Stimulated activated CD8-positive, alpha-beta memory T cell treated with anti-CD3 and anti-CD28 coated beads, Interleukin-7, amount 100 ng/mL, for 24 hours (primary cell): ENCODE measurements around the gene MICU1.

Experiments used
- DNase-seq: peaks from one replicate; pipeline ENCODE4 v3.0.0-alpha.2; 2020; ENCODE audit warnings: low read depth

MICU1 gene

DNA sequence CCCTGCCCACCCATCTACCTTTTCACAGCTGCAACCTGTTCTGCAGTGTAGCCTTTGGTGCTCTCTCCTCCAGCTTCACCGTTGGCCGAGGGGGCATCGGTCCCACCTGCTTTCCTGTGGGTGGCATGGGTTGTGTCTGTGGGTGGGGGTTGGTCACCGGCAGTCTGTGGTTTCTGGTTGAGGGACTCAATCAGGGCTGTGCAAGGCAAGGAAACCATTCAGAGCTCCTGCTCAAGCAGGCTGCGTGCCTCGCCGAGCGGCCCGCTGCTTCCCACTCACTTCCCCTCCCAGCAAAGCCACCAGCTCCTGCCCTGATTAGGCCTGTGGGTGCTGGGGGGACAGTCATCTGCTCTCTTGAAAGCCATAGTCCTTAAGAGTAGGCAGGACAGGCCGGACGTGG lies 280.9 kb downstream of the MICU1 start:
- DNase-seq: no peak

DNA sequence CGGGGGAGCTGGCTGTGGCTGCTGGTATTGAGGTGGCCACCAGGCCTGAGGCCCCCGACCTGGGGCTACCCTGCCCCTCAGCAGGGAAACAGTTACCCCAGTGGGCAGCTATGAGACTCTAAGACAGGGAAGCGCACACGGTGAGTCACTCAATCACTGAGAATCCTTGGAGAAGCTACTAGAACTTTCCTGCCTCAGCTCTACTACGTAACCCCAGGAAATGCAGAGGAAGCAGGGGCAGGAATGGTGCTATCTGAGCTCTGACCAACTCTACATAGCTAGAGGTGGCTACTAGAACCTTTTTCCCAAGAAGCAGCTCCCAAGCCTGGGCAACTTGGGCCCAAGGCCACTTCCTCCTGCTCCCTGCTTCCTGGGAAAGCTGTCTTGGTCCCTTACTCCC lies 283.0 kb downstream of the MICU1 start:
- no peak for DNase-seq

DNA sequence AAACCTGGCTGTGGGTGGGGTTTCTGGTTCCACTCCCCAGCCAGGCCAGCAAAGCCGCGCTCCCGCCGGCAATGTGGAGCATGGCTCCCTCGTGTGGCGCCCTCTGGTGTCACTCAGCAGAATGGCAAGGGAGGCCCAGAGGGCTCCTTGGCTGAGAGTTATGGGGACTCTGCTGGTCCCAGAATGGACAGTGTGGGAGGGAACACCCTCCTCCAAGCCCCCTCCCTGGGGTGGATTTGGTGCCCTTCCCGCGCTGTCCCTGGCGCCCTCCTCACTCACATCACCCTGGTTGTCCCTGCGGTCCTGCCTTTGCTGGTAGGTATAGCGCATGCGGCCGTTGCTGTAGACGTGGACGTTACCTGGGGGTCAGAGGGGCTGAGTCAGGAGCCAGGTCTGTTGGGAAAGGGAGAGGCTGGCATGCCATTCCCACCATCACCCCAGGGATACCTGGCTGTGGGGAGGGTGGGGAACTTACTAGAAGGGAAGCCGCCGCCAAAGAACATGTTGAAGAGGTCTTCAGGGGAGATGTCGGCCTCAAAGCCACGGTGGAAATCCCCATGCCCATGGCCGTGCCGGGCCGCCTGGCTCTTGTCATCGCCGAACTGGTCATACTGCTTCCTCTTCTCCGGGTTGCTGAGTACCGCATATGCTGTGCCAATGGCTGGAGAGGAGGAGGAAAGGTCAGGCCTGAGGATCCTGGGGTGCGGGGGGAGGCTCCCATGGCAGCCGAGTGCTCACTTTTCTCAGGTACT lies 285.2 kb downstream of the MICU1 start:
- no peak for DNase-seq

DNA sequence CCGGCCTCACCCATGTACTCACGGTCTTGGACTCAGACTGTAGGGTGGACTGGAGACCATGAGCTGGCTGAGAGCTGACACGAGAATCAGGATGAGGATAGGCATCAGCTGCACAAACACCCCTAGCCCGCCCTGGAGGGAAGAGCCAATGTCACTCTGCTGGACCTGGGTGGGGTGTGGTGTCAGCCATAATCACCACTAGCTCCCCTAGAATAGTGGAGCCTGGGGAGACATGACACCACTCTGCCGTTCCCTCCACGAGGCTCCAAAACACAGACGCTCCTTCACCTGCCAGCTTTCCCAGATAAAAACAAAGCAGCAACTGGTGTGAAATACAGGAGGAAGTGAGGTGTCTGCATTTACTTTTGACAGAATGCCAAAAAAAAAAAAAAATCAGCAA lies 287.7 kb downstream of the MICU1 start:
- no peak for DNase-seq

DNA sequence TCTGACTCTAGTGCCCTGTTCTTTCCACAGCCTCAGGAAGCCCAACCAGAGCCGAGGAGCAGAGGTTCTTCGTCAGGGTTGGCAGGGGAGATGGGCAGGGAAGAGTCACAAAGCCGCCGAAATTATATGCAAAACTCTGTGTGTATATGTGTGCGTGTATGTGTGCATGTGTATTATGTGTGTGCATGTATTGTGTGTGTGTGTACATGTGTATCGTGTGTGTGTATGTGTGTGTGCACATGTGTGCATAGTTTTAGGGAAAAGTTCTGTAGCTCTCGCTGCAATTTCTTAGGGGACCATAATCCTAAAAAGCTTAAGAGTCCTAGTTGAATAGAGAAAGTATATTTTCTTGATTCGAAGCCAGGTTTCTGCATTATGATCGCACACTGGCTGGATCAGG lies 288.2 kb downstream of the MICU1 start:
- DNase-seq: no peak

DNA sequence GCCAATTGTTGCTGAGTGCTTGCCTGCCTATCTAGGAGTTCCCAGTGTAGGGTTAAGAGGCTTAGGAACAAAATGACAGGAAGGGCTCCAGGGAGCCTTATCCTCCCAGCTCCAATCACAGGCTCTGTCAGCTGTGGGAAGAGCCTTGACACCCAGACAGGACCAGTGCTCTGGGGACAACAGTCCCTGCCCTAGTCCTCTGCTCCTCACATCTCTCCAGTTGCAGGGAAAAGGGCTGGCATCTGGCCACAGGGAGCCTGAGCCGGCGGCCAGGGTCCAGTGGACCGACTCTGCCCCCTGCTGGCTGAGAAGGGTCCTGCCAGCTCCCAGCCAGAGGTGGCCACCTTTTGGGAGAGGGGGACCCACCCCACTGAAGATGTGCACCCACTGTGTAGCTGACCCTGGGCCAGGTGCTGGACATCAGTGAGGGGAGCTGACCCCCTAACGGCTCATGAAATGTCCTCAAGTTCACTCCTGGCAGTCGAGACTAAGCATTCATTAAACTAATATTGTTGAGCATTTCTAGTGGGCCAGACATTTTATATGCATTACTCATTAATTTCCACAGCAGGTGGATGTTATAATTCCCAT lies 288.7 kb downstream of the MICU1 start:
- DNase-seq: no peak

DNA sequence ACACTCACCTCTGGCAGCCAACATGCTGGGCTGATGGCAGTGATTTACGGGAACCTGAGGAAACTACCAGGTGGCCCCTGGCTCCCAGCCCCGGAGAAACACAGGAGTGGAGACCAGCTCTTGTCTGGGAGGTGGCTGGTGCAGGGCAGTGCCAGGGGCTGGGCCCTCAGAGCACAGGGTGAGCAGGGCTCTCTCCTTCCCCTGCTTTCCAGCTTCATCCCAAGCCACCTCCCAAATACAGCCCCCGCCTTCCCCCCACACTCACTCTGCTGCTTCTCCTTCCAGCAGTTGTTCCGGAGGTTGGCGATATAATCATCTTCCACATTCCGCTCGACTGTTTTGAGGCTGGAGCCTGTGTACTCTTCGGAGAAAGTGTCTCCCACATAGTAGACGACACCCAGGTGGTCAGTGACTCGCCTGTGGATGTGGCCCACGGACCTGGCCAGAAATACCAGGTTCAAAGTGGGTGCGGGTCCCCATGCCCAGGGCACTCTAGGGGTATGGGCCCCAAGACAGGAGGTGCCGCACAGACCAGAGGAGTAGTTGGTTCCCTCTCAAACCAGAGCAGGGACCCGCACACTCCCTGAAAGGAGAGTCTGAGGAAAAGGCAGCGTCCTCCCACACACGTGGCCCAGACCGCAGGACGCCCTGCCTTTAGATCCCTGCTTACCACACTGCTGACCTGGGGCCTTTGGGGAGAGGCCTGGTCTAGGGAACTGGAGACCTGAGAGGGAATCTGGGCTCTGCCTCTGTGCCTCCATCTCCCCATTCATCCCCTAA lies 289.4 kb downstream of the MICU1 start:
- no peak for DNase-seq

DNA sequence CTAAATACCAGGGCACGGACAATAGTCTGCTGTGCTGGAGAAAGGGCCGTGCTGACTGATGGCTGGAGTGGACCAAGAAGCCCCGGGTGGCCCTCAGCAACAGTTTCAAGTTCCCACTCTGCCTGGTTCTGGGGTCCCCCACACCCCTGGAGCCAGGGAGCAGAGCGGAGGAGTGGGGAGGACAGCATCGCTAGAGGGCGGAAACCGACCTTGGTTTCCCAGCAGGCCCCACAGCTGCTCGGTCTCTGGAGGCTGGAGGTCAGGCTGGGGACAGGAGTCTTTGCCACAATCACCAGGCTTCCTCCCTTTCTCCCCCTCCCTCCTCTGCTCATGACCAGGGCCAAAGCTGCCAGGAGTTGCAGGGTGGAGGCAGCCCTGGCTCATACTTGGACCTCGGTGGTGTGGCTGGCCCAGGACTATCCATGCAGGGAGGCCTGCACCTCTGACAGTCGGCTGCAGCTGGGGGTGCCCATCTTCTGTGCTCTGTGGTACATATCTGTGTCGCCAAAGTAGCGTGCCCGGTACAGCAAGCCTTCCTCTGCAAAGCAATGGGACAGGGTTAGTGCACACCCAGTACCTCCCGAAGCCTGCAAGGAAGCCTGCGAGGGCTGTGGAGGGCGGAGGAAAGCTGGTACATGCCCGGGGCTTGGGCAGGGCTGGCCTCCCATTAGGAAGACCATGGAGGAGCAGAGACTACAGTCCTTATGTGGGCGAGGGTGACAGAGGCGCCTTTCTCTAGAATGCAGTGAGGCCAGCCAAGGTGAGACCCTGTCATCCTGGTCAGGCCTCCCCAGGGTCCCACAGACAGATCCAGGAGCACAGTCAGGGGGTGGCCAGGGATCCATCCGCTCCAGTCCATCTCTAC lies 290.3 kb downstream of the MICU1 start:
- no peak for DNase-seq

DNA sequence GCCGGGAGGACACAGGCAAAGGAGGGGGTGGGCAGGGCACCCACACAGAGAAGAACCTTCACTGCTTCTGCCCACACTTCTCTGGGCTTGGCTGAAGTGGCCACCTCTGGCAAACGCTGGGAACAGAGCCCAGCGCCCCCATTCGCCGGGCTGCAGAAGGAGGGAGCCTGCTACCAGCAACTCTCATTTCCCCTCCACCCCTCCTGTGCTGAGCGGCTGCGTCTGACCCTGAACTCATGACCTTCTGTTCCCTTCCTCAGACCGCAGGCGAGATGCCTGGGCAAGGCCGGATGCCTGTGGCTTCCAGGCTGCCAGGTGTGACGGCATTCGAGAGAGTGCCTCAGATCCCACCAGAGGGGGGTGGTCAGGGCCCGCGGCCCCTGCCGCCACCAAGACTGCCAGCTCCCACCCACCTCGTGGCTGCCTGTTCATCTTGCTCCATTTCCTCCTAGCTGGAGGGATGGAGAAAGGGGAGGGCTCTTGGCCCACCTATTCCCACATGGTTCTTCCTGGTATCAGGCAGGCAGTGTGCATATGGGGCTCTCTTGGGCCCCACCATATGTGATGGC lies 291.0 kb downstream of the MICU1 start:
- DNase-seq: peak; percentile 64

DNA sequence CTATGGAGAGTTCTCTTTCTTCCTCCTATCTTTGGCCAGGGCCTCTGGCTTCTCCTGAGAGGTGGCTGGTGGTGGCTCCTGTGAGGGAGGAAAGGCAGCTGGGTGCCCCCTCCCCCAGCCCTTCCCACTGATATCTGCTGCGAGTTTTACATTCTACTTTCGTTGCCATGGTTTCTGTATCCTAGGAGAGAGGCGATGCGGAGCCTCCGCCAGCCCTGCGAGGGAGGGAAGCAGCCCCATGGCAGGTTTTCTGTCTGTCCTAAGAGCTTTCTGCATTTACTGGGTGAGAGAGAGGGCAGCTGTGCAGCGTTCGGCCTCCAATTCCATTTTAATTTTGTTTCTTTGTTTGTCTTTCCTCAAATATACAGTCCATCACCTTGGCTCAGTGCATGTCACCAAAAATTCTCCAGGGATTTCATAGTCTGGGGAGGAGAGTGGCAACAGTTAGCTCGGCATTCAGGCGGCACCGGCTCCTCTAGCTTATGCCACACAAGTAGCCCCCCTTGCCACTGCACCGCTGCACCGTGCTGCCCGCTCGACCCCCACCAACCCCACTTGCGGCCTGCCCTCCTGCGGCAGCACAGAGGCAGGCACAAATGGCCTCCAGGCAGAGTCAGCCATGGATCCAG lies 291.6 kb downstream of the MICU1 start:
- DNase-seq: no peak

DNA sequence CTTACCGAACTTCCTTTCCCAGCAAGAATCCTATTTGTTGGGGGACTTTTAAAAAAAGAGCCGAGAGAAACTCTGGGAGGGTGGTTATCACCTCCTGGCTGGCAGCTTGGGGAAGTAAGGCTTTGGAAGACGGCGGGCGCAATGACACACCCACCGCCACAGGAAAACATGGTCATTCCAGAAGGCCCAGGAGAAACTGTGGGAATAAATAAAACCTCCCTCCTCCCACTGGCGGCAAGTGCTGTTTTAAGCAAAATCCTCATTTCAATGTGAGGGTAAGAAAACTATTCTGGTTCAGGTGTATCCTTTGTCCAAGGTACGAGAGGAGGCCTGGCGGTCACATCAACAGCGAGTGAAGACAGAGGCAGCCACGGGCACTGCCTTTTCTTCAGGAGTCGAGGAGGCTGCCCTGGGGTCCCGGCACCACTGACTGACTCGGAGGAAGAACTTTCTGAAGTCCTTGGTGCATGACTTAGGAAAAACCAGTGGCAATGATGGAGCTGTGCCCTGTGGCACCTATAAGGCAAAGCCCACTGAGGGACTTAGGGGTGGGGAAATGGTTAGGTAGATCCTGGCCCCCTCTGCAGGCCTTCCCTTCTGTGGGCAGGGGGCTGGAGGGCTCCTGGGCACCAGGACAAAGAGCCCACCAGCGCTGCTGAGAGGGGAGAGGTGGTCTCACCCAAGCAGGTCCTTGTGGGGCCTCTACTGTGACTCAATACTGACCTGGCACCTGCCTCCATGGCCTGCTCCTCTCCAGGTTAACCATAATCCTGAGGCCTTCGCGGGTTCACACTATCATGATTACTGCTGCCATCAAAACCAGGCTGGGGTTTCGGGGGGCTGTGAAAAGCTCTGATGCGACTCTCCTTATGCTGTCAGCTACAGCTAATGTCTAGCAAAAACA lies 292.5 kb downstream of the MICU1 start:
- DNase-seq: no peak

DNA sequence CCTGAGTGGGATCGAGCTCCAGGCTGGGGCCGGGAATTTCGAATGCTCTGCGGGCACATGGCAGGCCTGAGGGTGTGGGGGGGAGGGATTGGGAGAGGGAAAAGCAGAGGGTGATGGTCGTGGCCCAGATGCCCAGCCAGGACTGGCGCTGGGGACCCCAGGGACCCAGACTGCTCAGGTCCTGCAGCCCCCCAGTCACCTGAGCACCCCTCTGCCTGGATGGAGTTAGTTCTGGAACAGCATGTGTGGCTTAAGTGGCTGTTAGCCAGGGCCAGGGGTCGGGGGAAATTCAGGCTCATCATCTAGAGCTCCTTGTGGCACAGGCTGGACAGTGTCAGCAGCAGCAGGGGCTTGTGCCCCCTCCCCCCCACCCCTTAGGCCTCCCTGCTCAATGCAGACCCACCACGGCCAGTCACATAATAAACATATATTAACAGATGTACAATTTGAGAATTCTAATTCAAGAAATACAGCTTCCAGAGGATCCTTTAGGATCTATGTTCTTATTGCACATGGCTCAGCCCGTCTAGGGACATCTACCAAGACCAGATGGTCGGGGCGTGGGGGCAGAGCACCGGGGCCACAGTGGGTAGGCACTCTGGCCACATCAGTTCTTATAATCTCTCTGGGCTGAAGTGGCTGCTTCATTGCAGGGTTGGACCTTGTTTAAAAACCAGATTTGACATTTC lies 293.3 kb downstream of the MICU1 start:
- no peak for DNase-seq

DNA sequence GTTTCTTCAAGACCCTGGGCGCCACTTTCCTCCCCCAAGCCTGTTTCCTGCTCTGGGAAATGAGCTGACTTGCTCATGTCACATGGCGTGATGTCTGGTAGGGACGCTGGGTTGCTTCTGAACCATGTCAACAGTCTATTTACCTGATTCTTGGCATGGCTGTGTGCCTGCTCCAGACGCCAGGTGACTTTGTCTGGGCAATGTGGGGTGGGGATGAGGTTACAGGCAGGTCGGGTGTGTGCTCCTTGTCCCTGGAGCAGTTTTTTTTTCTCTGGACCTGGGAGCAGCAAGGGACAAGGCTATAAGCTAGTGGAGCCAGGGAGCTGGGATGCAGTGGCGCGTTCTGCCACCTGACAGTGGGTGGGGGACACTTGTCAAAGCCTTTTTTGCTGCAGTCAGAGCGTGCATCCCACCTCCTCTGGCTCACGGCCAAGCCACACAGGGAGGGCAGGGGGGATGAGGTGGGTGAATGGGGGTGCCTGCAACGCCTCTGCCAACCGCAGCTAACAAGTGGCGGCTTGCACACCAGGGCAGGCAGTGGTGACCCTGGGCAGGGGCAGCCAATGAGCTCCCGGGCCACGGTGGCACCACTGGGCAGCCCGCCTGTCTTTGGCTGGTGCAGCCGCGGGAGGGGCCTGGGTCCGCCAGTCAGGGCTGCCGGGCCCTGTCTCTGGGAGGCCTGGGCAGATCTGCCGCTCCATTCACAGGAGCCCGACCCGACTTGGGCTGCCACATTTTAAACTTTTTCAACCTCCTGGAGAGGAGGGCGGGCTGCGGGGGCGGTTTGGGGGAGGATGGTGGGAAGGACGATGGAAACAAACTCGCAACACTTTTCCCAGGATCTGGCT lies 294.1 kb downstream of the MICU1 start:
- DNase-seq: peak; percentile 70

DNA sequence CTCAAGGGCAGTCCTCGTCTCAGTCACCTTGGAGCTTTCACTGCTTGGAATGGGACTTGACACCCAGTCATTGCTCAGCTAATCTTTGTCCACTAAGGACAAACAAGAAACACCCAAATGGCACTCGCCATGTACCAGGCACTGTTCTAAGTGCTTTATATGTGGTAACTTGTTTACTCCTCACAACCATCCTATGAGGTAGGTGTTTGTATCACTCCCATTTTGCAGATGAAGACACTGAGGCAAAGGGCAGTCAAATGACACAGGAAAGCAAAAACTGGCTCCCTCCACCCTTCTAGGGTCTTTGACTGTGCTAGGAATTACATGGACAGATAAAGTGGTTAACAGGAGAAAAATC lies 295.8 kb downstream of the MICU1 start:
- DNase-seq: no peak

DNA sequence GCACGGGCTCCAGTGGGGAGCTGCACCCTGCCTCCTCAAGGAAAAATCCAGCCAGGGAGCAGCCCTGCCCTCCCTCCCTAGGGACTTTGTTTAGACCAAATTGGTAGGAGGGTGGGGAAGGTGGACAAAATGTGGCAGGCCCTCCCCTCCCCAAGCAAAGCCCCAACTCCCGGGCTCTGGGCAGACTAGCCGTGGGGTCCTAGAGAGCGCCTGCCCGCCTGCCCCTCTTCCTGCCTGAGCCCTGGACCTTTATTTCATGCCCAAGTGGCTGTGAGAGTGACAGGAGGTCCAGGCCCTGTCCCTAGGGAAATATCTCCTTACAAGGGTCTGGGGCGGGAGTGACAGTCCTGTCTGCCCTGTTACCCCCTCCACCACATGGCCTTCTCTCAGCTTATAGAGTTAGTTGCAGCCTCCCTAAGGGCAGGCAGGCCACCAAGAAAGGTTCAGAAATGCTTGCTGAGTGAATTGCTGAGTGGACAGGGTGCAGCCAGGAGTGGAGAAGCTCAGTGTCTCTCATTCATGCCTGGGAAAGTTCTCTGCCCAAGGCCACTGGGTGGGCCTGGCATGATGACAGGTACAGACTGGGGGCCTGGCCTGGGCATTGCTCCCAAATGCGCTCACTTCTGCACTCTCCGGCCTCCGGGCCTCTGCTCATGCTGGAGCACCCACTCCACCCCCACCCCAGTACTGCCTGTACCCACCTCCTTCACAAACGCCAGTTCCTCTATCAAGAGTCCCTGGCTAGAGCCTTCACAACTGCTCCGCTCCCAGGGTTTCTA lies 296.4 kb downstream of the MICU1 start:
- DNase-seq: no peak

DNA sequence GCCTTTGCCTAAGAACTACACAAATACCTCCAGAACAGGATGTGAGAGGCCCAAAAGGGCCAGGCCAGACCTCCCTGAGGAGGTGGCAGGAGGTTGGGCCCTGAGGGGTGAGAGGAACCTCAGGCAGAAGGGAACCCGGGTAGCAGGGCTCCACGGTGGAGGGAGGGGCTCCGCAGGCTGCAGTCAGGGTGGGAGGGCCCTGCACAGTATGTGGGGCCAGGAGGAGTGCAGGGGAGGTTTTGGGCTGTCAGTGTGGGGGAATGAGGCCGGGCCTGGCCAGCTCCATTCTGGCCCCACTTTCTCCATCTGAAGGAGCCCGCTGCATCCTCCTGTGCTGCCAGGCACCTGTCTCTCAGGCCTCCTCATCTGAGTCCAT lies 297.1 kb downstream of the MICU1 start:
- DNase-seq: no peak

DNA sequence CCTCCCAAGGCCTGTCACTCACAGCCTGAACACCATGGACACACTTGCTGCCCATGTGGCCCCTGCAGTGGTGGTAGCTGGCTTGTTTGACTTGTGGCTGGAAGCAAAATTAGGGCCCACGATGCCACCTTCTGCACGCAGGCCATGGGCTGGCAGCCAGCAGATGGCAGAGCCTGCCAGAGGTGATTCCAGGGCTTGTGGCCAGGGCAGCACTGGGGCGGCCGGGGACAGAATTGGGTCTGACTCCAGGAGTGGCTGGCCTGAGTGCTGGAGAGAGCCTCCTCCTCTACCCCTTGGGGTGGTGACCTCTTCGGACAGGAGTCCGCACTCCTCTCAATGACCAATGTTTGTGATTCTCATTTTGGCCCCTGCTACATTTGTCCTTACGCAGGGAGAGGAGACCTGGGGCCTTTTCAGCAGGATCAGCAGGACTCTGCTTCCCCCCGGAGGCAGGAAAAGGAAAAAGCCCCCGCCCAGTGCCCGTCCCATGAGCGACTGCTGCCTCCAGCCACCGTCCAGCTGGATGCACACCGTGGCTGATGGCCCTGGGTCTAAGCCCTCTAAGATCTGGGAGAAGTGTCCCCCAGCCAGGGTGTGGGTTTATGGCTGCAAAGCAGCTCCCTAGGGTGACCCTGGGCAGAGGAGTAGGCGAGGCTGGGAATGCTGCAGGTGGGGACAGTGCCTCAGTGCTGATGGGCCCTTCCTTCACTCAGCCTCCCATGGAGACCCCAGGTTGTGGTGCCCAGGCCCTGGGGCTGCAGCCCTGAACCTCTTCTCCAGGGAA lies 297.6 kb downstream of the MICU1 start:
- no peak for DNase-seq
